ENCODE data around the gene TIMM44.

Gene TIMM44

DNA sequence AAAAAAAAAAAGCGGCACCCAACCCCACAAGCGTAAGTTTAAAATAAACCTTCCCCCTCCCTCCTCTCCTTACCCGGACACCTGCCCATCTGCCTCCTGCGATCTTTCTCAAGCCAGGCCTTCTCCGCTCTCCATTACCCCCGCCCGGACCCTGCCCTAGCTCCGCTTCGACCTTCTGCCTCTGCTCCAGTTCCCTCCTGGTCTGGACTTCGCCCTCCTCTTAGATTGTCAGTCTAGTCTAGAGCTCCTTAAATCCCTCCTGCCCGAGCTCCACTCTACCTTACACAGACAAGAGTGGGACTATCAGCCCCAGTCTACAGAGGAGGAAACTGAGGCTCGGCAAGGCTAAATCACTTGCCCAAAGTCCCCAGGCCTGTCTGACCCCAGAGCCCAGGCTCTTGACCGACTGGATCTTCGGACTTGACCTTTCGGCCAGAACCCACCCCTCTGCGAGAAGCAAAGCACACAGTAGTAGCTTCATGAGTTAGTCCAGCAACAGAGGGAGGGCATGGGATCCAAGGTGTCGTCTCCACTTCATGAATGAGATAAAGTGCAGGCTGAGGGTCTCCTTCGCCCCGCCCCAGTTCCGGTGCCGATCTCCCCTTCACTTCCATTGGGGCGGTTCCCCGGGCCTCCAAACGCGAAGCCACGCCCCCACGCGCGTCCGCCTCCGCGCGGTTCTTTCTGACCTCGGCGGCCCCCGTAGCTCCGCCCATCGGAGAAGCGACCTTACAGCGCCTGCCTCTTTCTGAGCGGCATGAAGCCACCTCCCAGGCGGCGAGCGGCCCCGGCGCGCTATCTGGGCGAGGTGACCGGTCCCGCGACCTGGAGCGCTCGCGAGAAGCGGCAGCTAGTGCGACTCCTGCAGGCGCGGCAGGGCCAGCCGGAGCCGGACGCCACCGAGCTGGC lies 23.6 kb downstream of the TIMM44 start, which contains the start of gene SNAPC2:
Gene SNAPC2 (plus strand): TSS at position 729 of the 909 bp plus-strand sequence. CDS start 29 bp downstream, at position 758.
- H3K4me3 ChIP-seq (ENCODE audit: low read depth, low read length): peak within 1 kb of the TSS; percentile 71
- TF ChIP-seq, protein P1, sequence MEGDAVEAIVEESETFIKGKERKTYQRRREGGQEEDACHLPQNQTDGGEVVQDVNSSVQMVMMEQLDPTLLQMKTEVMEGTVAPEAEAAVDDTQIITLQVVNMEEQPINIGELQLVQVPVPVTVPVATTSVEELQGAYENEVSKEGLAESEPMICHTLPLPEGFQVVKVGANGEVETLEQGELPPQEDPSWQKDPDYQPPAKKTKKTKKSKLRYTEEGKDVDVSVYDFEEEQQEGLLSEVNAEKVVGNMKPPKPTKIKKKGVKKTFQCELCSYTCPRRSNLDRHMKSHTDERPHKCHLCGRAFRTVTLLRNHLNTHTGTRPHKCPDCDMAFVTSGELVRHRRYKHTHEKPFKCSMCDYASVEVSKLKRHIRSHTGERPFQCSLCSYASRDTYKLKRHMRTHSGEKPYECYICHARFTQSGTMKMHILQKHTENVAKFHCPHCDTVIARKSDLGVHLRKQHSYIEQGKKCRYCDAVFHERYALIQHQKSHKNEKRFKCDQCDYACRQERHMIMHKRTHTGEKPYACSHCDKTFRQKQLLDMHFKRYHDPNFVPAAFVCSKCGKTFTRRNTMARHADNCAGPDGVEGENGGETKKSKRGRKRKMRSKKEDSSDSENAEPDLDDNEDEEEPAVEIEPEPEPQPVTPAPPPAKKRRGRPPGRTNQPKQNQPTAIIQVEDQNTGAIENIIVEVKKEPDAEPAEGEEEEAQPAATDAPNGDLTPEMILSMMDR (IDR thresholded peaks at IDR 0.05; ENCODE audit: low read depth, low read length): no peak

DNA sequence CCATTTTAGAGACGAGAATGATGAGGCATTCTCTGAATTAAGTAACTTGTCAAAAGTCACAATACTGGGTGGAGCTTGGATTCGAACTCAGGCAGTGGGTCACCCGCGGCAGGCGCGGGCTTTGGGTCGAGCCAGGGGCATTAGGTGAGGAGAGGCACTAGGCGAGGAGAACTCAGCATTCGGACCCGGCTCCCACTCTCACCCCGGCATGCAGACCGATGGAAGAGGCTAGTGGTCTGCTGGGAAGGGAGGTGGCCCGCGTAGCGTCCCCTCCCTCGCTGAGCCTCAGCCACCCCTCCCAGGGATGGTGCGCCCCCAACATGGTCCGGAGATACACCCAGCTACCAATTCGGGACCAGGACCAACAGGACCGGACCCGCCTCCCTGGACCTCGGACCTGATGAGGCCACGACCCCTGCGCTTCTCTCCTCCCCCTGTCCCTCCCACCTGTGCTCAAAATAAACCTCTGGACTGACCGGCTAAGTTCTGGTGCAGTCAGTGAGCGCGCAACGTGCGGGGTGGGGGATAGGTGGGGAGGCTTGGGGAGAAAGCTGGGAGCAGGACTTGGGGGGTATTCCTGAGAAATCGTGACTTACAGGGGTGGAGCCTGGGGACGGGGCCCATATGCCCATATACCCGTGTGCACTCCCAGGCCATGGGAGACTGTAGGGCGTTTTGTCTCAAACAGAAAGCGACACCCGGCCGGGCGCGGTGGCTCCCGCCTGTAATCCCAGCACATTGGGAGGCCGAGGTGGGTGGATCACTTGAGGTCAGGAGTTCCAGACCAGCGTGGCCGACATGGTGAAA lies 24.6 kb downstream of the TIMM44 start:
- H3K4me3 ChIP-seq (ENCODE audit: low read depth, low read length): no peak overlapping the region
- TF ChIP-seq, protein P1 (IDR thresholded peaks at IDR 0.05; ENCODE audit: low read depth, low read length): no peak

DNA sequence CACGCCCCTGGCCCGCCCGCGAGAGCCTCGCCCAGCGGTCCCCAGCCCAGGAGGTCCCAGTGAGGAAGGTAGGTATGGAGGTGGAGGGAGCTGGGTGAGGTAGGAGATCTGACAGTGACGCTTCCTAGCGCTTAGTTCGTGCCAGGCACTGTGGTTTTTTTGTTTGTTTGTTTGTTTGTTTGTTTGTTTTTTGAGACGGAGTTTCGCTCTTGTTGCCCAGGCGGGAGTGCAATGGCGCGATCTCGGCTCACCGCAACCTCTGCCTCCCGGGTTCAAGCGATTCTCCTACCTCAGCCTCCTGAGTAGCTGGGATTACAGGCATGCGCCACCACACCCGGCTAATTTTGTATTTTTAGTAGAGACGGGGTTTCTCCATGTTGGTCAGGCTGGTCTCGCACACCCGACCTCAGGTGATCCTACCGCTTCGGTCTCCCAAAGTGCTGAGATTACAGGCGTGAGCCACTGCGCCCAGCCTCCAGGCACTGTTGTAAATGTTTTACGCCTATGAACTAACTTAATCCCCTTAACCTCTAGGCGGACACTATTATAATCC lies 25.3 kb downstream of the TIMM44 start:
- H3K4me3 ChIP-seq (ENCODE audit: low read depth, low read length): peak overlapping the region; percentile 22; the same call in 1 of the 2 replicates

- peak overlapping the region; percentile 22; the same call in 1 of the 2 replicates for H3K4me3 ChIP-seq (ENCODE audit: low read depth, low read length)
- TF ChIP-seq, protein P1 (IDR thresholded peaks at IDR 0.05; ENCODE audit: low read depth, low read length): peak; percentile 60
These were observed 26.0 kb downstream of the TIMM44 start for GRCh38 chr19:7917267-7918061.

GRCh38 chr19:7916955-7917266 lies 26.6 kb downstream of the TIMM44 start:
- TF ChIP-seq, protein P1 (IDR thresholded peaks at IDR 0.05; ENCODE audit: low read depth, low read length): no peak
- peak overlapping the region; percentile 14; the same call in 1 of the 2 replicates for H3K4me3 ChIP-seq (ENCODE audit: low read depth, low read length)

- TF ChIP-seq, protein P1 (IDR thresholded peaks at IDR 0.05; ENCODE audit: low read depth, low read length): no peak
- H3K4me3 ChIP-seq (ENCODE audit: low read depth, low read length): peak overlapping the region; percentile 47
These were observed 27.1 kb downstream of the TIMM44 start for GRCh38 chr19:7916103-7916954.

Measured in WI38 (cell line).